ENCODE results near the gene GZMM.

The GZMM gene

GRCh38 chr19:534088-534487 is 9.8 kb upstream of the GZMM start:
- peak overlapping the region; percentile 83 to 84 for H3K4me3 Mint-ChIP-seq
- no peak for DNase-seq
- peaks cover 16 to 17% of the 10 kb centered on the region in 2 donors for H3K4me1 Mint-ChIP-seq (ENCODE audit: low read depth in 2 of 2)
- H3K9me3 Mint-ChIP-seq: no peaks in the 10 kb centered on the region
- no peak for ATAC-seq (replicated peaks)
- H3K36me3 Mint-ChIP-seq (ENCODE audit: insufficient read depth): peaks cover 48% of the 10 kb centered on the region
- H3K27ac Mint-ChIP-seq: peak overlapping the region in 1 of 2 donors; percentile 23
- H3K27me3 Mint-ChIP-seq: no peaks in the 10 kb centered on the region

DNA sequence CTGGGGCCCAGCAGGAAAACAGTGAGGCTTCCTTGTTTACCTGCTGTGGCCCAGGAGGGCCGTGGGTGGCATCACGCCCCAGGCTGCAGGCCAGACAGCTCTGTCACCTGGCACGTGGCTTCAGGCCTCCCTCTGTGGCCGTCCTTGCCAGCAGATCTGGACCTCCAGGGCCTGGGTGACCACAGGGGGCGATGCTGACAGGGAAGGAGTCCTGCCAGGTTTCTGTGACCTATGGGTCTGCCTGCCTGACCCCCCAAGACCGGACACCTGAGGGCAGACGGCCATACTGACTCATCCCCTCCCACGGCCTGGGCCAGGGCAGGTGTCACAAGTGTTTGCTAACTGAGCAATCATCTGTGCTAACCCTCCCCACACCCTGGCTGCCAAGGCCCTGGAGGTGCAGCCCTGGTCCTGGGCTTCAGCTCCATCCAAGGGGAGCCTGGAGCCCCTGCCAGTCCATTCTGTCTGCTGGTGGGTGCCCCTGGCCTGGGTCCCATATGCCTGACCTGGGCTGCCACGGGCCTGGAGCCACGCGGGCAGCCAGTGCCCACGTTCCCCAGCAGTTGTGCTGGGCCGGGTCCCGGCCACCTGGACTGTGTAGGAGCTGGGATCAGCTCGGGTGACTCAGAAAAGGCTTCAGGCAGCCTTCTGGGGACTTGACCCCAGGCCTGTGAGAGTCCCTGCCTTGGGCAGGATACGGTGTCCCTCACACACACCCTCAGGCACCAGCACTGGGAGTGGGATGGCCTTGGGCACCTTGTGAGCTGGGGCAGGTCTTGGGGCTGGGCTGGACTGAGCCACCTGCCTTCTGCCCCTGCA is 8.6 kb upstream of the GZMM start:
- H3K27me3 Mint-ChIP-seq: no peaks in the 10 kb centered on the region
- peak overlapping the region in 1 of 2 donors; percentile 86 for H3K27ac Mint-ChIP-seq
- H3K4me1 Mint-ChIP-seq (ENCODE audit: low read depth in 2 of 2): peaks cover 15 to 16% of the 10 kb centered on the region in 2 donors
- H3K36me3 Mint-ChIP-seq (ENCODE audit: insufficient read depth): peaks cover 48% of the 10 kb centered on the region
- ATAC-seq (replicated peaks): no peak
- no peaks in the 10 kb centered on the region for H3K9me3 Mint-ChIP-seq
- no peak for DNase-seq
- peak overlapping the region; percentile 62 to 70 for H3K4me3 Mint-ChIP-seq

- H3K27ac Mint-ChIP-seq: no peak overlapping the region
- no peaks in the 10 kb centered on the region for H3K9me3 Mint-ChIP-seq
- H3K36me3 Mint-ChIP-seq (ENCODE audit: insufficient read depth): peaks cover 43% of the 10 kb centered on the region
- H3K4me1 Mint-ChIP-seq (ENCODE audit: low read depth in 2 of 2): peaks cover 15 to 16% of the 10 kb centered on the region in 2 donors
- no peaks in the 10 kb centered on the region for H3K27me3 Mint-ChIP-seq
- ATAC-seq (replicated peaks): no peak
- DNase-seq: no peak
- H3K4me3 Mint-ChIP-seq: no peak overlapping the region
Measured at GRCh38 chr19:536031-536880, 7.6 kb upstream of the GZMM start.

DNA sequence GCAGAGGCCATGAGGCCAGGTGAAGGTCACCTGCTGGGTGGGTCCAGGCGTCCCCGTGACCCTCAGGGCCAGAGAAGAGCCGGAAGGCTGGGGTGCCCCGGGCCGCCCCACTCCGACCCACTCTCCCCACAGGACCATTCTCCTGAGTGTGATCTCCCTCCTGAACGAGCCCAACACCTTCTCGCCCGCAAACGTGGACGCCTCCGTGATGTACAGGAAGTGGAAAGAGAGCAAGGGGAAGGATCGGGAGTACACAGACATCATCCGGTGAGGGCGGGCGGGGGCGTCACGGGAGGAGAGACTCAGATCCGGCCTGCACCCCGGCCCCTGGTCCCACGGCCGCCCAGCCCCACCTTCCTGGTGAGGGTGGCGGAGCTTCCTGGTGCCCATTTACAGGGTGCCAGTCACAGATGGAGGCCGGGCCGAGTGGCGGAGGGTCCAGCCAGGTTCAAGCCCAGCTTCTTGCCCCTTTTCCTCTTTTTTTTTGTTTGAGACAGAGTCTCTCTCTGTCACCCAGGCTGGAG is 6.9 kb upstream of the GZMM start:
- Mint-ChIP-seq H3K4me1 (ENCODE audit: low read depth in 2 of 2) (peaks cover 15 to 16% of the 10 kb centered on the region in 2 donors), H3K27me3 (no peaks in the 10 kb centered on the region), H3K36me3 (ENCODE audit: insufficient read depth) (peaks cover 40% of the 10 kb centered on the region), H3K27ac (no peak overlapping the region), H3K4me3 (no peak overlapping the region), H3K9me3 (no peaks in the 10 kb centered on the region)
- DNase-seq: no peak
- ATAC-seq (replicated peaks): no peak

GRCh38 chr19:538641-539428 is 5.0 kb upstream of the GZMM start:
- H3K4me3 Mint-ChIP-seq: no peak overlapping the region
- peak overlapping the region in 1 of 2 donors; percentile 73 for H3K27ac Mint-ChIP-seq
- H3K36me3 Mint-ChIP-seq (ENCODE audit: insufficient read depth): peaks cover 42% of the 10 kb centered on the region
- peaks cover 6 to 14% of the 10 kb centered on the region in 2 donors for H3K4me1 Mint-ChIP-seq (ENCODE audit: low read depth in 2 of 2)
- ATAC-seq (replicated peaks) (no peak), DNase-seq (no peak)
- H3K9me3 Mint-ChIP-seq: no peaks in the 10 kb centered on the region
- H3K27me3 Mint-ChIP-seq: no peaks in the 10 kb centered on the region

DNA sequence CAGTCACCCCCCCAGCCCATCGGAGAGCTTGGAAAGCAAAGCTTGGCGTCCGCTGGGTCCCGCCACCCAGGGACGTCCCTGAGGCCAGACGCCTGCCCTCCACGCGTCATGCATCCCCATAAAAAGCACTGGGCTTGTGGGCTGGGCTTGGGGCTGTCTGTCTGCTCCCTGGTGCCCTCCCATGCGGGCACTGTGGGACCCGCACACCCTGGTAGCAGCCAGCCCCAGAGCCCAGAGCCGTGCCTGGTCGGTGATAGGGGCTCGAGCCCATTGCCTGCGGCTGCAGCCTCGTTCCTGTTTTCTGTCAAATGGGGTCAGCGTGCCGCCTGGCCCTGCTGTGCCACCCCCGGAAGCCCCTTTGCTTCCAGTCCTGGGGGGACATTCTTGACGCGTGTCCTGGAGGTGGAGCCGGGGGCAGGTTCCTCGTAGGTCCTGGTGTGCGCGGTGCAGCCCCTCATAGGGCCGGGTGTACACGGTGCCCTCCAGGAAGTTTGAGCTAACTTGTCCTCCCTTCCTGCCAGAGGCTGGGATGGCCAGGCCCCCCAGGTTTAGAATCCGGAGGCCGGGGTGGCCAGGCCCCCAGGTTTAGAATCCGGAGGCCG is 4.3 kb upstream of the GZMM start:
- Mint-ChIP-seq H3K4me3 (no peak overlapping the region), H3K27me3 (no peaks in the 10 kb centered on the region), H3K27ac (no peak overlapping the region), H3K4me1 (ENCODE audit: low read depth in 2 of 2) (peaks cover 12 to 19% of the 10 kb centered on the region in 2 donors), H3K9me3 (no peaks in the 10 kb centered on the region), H3K36me3 (ENCODE audit: insufficient read depth) (peaks cover 49% of the 10 kb centered on the region)
- no peak for ATAC-seq (replicated peaks)
- no peak for DNase-seq

- H3K4me3 Mint-ChIP-seq: no peak overlapping the region
- H3K36me3 Mint-ChIP-seq (ENCODE audit: insufficient read depth): peaks cover 56% of the 10 kb centered on the region
- H3K27ac Mint-ChIP-seq: no peak overlapping the region
- H3K9me3 Mint-ChIP-seq: no peaks in the 10 kb centered on the region
- no peak for ATAC-seq (replicated peaks)
- no peak for DNase-seq
- H3K27me3 Mint-ChIP-seq: no peaks in the 10 kb centered on the region
- H3K4me1 Mint-ChIP-seq (ENCODE audit: low read depth in 2 of 2): peaks cover 14 to 22% of the 10 kb centered on the region in 2 donors
Measured at GRCh38 chr19:540867-541637, 2.8 kb upstream of the GZMM start.

- Mint-ChIP-seq H3K9me3 (no peaks in the 10 kb centered on the region), H3K27me3 (no peaks in the 10 kb centered on the region), H3K27ac (no peak overlapping the region), H3K4me3 (no peak overlapping the region), H3K4me1 (ENCODE audit: low read depth in 2 of 2) (peaks cover 14 to 22% of the 10 kb centered on the region in 2 donors), H3K36me3 (ENCODE audit: insufficient read depth) (peaks cover 51% of the 10 kb centered on the region)
- DNase-seq (no peak), ATAC-seq (replicated peaks) (no peak)
Measured at GRCh38 chr19:541699-542098, 2.2 kb upstream of the GZMM start.

DNA sequence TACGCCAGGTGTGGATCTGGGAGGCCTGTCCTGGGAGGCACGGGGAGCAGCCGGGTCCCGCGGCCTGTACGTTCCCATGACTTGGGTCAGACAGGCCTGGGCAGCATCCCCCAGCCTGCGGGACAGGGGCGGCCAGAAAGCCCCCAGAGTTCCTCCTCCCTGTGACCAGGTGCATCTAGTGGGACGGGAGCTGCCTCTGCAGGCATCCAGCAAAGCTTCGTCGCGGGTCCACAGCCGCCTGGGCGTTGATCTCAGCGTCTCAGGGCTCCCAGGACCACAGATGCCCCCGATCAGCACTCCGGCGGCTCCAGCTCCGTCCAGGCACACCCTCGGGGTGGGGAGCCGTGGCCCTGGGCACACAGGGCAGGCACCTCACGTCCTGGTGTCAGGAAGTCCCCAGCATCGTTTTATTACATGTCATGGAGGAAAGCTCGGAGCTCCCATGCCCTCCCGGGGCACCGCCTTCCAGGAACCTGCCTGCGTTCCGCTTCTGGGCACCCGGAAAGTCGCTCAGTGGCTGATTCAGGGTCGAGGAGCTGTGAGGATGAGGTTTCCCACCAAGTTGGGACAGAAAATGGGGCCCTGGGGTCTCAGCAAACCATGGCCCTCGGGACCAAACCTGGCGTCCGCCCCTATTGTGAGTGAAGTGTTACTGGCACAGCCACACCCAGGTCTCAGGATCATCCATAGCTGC is 1.5 kb upstream of the GZMM start:
- Mint-ChIP-seq H3K4me1 (ENCODE audit: low read depth in 2 of 2) (peaks cover 14 to 22% of the 10 kb centered on the region in 2 donors), H3K27ac (peak overlapping the region in 1 of 2 donors; percentile 95), H3K4me3 (no peak overlapping the region), H3K9me3 (no peaks in the 10 kb centered on the region), H3K27me3 (no peaks in the 10 kb centered on the region), H3K36me3 (ENCODE audit: insufficient read depth) (peaks cover 45% of the 10 kb centered on the region)
- ATAC-seq (replicated peaks) (no peak), DNase-seq (no peak)

DNA sequence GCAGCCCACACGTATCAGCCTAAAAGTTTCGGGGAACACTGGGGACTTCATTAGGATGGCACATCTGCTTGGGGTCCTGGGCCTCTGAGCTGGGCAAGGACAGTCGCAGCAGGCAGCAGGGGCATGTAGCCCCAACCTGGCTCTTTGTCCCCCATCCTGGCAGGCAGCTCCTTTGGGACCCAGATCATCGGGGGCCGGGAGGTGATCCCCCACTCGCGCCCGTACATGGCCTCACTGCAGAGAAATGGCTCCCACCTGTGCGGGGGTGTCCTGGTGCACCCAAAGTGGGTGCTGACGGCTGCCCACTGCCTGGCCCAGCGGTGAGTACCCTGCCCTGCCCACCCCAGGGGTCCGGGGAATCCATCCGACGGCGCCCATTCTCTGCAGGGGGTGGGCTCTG is 3.3 kb downstream of the GZMM start:
- ATAC-seq (replicated peaks): no peak
- H3K4me3 Mint-ChIP-seq: no peak overlapping the region
- peaks cover 14 to 27% of the 10 kb centered on the region in 2 donors for H3K4me1 Mint-ChIP-seq (ENCODE audit: low read depth in 2 of 2)
- DNase-seq: no peak
- no peaks in the 10 kb centered on the region for H3K9me3 Mint-ChIP-seq
- H3K36me3 Mint-ChIP-seq (ENCODE audit: insufficient read depth): peaks cover 45% of the 10 kb centered on the region
- peak overlapping the region in 1 of 2 donors; percentile 45 for H3K27ac Mint-ChIP-seq
- H3K27me3 Mint-ChIP-seq: no peaks in the 10 kb centered on the region

- Mint-ChIP-seq H3K27ac (peak overlapping the region; percentile 15 to 45), H3K27me3 (no peaks in the 10 kb centered on the region), H3K36me3 (ENCODE audit: insufficient read depth) (peaks cover 38% of the 10 kb centered on the region), H3K9me3 (no peaks in the 10 kb centered on the region), H3K4me1 (ENCODE audit: low read depth in 2 of 2) (peaks cover 14 to 27% of the 10 kb centered on the region in 2 donors), H3K4me3 (peak overlapping the region in 1 of 2 donors; percentile 41)
- ATAC-seq (replicated peaks) (no peak), DNase-seq (no peak)
Measured at GRCh38 chr19:547836-548720, 4.2 kb downstream of the GZMM start.
